Ascending aorta (tissue), 2 donors: Measurements from ENCODE around the gene MIPOL1. TPM values are rescaled to one million over a fixed set of nuclear protein-coding genes. Genes with fewer than 3 reads are reported as not detected.

ENCODE experiments used
- DNase-seq, 2 donors: peaks; one replicate each; pipeline ENCODE4 v3.0.0-alpha.2; 2019; ENCODE audit warnings: low spot score in 2 of 2
- H3K27ac ChIP-seq, 2 donors: fragments of 200-600 bp; sonication (generic); one replicate each; pipeline ENCODE4 v1.5.1; 2016 to 2017; ENCODE audit warnings: mild to moderate bottlenecking in 1 of 2
- H3K27me3 ChIP-seq: fragments of 200-600 bp; sonication (generic); one replicate; pipeline ENCODE4 v1.5.1; 2017
- H3K36me3 ChIP-seq, 2 donors: fragments of 200-600 bp; sonication (generic); one replicate each; pipeline ENCODE4 v1.5.1; 2016
- H3K4me1 ChIP-seq, 2 donors: fragments of 200-600 bp; sonication (generic); one replicate each; pipeline ENCODE4 v1.5.1; 2016 to 2017; ENCODE audit warnings: mild to moderate bottlenecking in 1 of 2
- H3K4me3 ChIP-seq, 2 donors: fragments of 200-600 bp; sonication (generic); one replicate each; pipeline ENCODE4 v1.5.1; 2016 to 2017; ENCODE audit warnings: mild to moderate bottlenecking in 1 of 2
- H3K9me3 ChIP-seq, 2 donors: fragments of 200-600 bp; sonication (generic); one replicate each; pipeline ENCODE4 v1.5.1; 2016
- CTCF ChIP-seq, 3 experiments: fragments of 200-600 bp in 2 of 3; fragments of 450-650 bp in 1 of 3; sonication (generic) in 2 of 3; IDR thresholded peaks; one replicate each; pipeline ENCODE4 v1.5.1; 2016 to 2019; ENCODE audit warnings: antibody characterized with exemption in 3 of 3, mild to moderate bottlenecking in 1 of 3, moderate library complexity in 1 of 3
- intact Hi-C: fragments of 100-400 bp; cut with DNase I; formaldehyde crosslinking; loops from one replicate; pipeline ENCODE4 v1.15.1; 2023
- total RNA-seq: library from RNA; depleted of rRNA; stranded (reverse); fragments of >200 nt; gene quantifications from one replicate; pipeline ENCODE4 v1.1.0, GENCODE V29; 2016

MIPOL1 gene
- total RNA-seq, 1 donor from 2014 or later, result 8.6 TPM

GRCh38 chr14:37587881-37588666 is 390.3 kb downstream of the MIPOL1 start:
- no peaks in the 10 kb centered on the region for H3K36me3 ChIP-seq
- H3K27me3 ChIP-seq, result peaks cover 61% of the 10 kb centered on the region
- DNase-seq, result no peak
- TF ChIP-seq CTCF (IDR thresholded peaks at IDR 0.05), result no peak
- no peak overlapping the region for H3K4me3 ChIP-seq
- peaks cover 0 to 8% of the 10 kb centered on the region in 2 donors for H3K4me1 ChIP-seq
- no peaks in the 10 kb centered on the region for H3K9me3 ChIP-seq
- no peak overlapping the region for H3K27ac ChIP-seq
- intact Hi-C loops, result no loop called here

- Histone ChIP-seq H3K4me3 (no peak overlapping the region), H3K36me3 (no peaks in the 10 kb centered on the region), H3K4me1 (peaks cover 0 to 6% of the 10 kb centered on the region in 2 donors), H3K27ac (no peak overlapping the region), H3K27me3 (peaks cover 60% of the 10 kb centered on the region), H3K9me3 (no peaks in the 10 kb centered on the region)
- no peak for DNase-seq
- intact Hi-C loops, result no loop called here
- no peak for TF ChIP-seq CTCF (IDR thresholded peaks at IDR 0.05)
Observed at GRCh38 chr14:37588667-37588955, 390.9 kb downstream of the MIPOL1 start.

GRCh38 chr14:37588956-37589714 is 391.4 kb downstream of the MIPOL1 start:
- no peak for DNase-seq
- peaks cover 55% of the 10 kb centered on the region for H3K27me3 ChIP-seq
- intact Hi-C loops, result no loop called here

GRCh38 chr14:37589715-37590427 is 392.1 kb downstream of the MIPOL1 start:
- Histone ChIP-seq H3K4me3 (no peak overlapping the region), H3K9me3 (no peaks in the 10 kb centered on the region), H3K27me3 (peaks cover 49% of the 10 kb centered on the region), H3K4me1 (no peaks in the 10 kb centered on the region), H3K36me3 (no peaks in the 10 kb centered on the region), H3K27ac (no peak overlapping the region)
- intact Hi-C loops, result loop anchor here (10.0 kb wide), 3 partner anchors 345 to 1065 kb away; partner anchors contain the start of gene NKX2-1
- no peak for TF ChIP-seq CTCF (IDR thresholded peaks at IDR 0.05)
- DNase-seq, result no peak

More at GRCh38 chr14:37588956-37589714, 391.4 kb downstream of the MIPOL1 start:
- no peak for TF ChIP-seq CTCF (IDR thresholded peaks at IDR 0.05)
- no peaks in the 10 kb centered on the region for H3K36me3 ChIP-seq
- H3K27ac ChIP-seq, result no peak overlapping the region
- no peak overlapping the region for H3K4me3 ChIP-seq
- peaks cover 0 to 6% of the 10 kb centered on the region in 2 donors for H3K4me1 ChIP-seq
- H3K9me3 ChIP-seq, result no peaks in the 10 kb centered on the region

GRCh38 chr14:37590428-37591139 is 392.8 kb downstream of the MIPOL1 start:
- DNase-seq, result no peak
- Histone ChIP-seq H3K9me3 (no peaks in the 10 kb centered on the region), H3K36me3 (no peaks in the 10 kb centered on the region), H3K4me1 (peaks cover 0 to 5% of the 10 kb centered on the region in 2 donors), H3K27me3 (peaks cover 46% of the 10 kb centered on the region), H3K4me3 (no peak overlapping the region), H3K27ac (no peak overlapping the region)
- intact Hi-C loops, result loop anchor here (10.0 kb wide), 3 partner anchors 346 to 1066 kb away; partner anchors contain the start of gene NKX2-1
- no peak for TF ChIP-seq CTCF (IDR thresholded peaks at IDR 0.05)
